NCI-H1048 (cell line): ENCODE results near the gene SIRT4.
"Not testable (repeated sequence)": the region's sequence is repeated elsewhere in the genome, so short reads cannot be mapped to it uniquely, and the experiment has no call there.

Experiments used
- DNase-seq: peaks from one replicate; lab custom pipeline; 2025; lab: John Stamatoyannopoulos, UW

Gene SIRT4

GRCh38 chr12:120335447-120335846, 33.3 kb downstream of the SIRT4 start:
- DNase-seq: not testable (repeated sequence)

DNA sequence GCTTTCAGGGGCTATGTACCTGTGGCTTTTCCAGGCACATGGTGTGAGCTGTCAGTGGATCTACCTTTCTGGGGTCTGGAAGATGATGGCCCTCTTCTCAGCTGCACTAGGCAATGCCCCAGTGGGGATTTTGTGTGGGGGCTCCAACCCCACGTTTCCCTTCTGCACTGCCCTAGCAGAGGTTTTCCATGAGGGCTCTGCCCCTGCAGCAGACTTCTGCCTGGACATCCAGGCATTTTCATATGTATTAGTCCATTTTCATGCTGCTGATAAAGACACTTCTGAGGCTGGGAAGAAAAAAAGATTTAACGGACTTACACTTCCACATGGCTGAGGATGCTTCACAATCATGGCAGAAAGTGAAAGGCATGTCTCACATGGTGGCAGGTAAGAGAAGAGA, 34.3 kb downstream of the SIRT4 start:
- not testable (repeated sequence) for DNase-seq

DNA sequence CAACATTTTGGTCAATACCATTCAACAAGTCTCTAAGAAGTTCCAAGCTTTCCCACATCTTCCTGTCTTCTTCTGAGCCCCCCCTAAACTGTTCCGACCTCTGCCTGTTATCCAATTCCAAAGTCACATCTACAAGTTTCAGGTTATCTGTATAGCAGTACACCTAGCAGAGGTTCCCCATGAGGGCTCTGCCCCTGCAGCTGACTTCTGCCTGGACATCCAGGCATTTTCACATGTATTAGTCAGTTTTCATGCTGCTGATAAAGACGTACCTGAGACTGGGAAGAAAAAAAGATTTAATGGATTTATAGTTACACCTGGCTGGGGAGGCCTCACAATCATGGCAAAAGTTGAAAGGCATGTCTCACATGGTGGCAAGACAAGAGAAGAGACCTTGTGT, 35.6 kb downstream of the SIRT4 start:
- DNase-seq: no peak

- DNase-seq: no peak
Measured at GRCh38 chr12:120339256-120339655, 37.1 kb downstream of the SIRT4 start.

GRCh38 chr12:120342175-120343038, 40.3 kb downstream of the SIRT4 start:
- no peak for DNase-seq

DNA sequence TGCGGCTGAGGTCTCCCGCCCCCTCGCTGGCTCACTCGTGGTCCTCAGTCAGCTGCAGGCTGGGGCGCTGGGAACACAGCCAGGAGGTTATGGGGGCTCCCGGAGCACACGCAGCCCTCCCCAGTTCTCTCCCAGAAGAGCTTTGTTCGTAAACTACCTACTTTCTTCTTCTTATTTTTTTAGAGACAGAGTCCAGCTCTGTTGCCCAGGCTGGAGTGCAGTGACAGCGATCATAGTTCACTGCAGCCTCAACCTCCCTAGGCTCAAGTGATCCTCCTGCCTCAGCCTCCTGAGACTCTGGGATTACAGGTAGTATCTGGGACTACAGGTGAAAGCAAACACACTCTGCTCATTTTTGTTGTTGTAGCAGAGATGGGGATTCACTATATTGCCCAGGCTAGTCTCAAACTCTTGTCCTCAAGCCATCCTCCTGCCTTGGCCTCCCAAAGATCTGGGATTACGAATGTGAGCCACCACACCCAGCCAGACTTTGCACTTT, 41.0 kb downstream of the SIRT4 start:
- DNase-seq: no peak

GRCh38 chr12:120343692-120344091, 41.6 kb downstream of the SIRT4 start:
- DNase-seq: no peak

DNA sequence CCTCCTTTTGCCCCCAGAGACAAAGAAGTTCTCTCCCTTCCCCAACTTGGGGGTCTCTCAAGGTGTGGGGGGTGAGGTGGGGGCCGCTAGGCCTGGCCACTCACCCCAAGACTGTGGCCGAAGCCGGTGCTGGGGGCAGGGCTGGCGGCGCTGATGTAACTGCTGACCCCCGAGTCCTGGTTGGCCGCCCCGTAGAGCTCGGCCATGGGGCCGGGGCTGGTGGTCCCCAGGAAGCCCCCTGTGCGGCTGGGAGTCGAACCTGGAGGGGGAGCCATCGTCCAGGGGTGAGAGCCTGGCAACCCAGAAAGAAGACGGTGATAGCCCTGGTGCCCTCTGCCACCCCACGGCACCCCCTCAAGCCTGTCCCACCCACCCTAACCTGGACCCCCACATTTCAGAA, 43.9 kb downstream of the SIRT4 start:
- DNase-seq: no peak

DNA sequence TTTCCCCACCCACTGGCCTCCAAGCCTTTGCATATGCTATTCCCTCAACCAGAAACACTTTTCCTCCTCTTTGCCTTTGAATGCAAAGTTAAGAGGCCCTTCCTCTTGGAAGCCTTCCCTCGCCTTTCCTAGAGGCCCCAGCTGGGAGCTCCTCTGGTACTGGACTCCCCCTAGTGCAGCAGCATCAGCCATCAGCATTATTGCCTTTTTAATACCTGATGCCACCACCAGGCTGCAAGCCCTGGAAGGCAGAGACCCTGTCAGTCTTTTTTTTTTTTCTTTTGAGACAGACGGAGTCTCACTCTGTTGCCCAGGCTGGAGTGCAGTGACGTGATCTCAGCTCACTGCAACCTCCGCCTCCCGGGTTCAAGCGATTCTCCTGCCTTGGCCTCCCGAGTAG, 44.6 kb downstream of the SIRT4 start:
- DNase-seq: no peak

DNA sequence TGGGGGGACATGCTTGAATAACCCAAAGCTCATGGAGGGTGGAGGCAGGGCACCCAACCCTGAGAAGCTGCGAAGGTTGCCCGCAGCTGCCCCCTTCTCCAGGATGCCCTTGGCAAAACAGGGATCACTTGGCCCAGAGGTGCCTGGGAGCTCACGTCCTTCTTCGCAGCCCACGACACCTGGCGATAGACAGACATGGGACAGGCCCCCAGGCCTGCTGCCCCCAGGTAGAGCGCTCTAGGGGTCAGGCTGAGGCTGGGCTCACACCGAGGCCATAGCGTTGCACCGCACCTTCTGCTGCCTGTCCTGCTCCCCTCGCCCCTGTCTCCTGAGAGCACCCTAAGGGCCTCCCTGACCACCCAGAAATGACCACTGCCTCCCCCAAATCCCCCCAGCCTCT, 45.6 kb downstream of the SIRT4 start:
- no peak for DNase-seq

DNA sequence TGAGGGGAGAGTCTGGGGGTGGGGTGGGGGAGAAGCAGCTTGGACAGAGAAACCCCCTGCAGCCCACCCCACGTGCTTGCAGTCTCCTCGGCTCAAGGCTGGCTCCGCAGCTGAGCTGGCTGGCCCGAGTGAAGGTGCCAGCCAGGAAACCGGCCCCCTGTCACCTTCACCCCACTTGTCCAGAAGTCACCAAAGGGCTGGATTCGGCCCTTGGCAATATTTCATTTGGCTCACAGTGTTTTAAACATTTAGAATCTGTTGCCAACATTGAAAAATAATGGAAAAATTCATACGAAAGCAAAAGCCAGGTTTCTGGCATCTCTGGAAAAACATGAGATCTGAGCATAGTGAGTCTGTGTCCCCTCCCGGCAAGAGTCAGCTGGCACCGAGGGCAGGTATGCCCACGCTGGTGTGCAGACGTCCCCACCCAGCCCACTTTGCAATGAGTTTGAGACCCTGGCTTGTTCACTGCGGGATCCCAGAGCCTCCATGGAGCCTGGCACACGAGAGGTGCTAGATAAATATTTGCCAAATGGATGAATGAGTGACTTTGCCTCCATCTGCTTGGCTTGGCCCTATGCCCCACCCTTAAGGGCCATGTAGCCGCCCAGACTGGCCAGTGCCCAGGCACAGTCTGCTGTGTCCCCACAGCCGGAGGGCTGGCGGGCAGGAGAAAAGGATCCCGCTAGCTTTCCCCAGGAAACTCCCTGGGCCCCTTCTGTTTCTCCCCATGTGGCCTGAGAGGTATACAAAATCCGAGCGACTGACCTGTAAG, 48.6 kb downstream of the SIRT4 start:
- DNase-seq: no peak

DNA sequence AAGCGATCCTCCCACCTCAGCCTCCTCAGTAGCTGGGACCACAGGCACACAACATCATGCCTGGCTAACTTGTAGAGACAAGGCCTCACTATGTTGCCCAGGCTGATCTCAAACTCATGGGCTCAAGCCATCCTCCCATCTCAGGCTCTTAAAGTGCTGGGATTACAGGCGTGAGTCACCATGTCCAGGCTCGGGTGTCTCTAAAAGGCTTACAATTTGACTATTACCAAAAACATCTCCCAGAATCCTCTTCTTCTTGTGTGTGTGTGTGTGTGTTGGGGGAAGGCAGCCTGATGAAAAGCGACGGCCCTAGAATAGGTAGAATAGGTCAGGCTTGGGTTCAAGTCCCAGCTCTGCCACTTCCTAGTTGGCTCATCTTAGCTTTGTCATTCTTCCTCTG, 50.0 kb downstream of the SIRT4 start:
- no peak for DNase-seq

DNA sequence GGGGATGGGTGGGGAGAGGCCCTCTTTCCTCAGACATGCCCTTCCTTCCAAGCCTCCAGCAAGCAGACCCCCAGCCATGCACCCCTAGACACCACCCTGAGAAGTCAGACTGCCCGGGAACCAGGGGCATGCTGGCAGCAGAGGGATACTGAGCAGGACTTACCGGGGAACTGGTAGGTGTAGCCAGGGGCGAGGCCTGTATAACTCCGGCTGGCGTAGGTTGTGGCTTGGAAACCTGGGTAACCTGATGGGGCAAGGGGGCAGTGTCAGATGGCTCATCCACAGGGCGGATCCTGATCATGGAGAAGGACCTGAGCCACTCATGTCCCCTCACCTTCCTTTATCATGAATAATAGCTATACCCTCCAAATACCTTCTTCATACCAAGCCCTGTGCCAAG, 51.0 kb downstream of the SIRT4 start:
- DNase-seq: no peak

GRCh38 chr12:120353556-120354317, 51.6 kb downstream of the SIRT4 start:
- no peak for DNase-seq

- no peak for DNase-seq
Measured at GRCh38 chr12:120356567-120357030, 54.5 kb downstream of the SIRT4 start.

GRCh38 chr12:120357104-120357503, 55.0 kb downstream of the SIRT4 start:
- DNase-seq: no peak

DNA sequence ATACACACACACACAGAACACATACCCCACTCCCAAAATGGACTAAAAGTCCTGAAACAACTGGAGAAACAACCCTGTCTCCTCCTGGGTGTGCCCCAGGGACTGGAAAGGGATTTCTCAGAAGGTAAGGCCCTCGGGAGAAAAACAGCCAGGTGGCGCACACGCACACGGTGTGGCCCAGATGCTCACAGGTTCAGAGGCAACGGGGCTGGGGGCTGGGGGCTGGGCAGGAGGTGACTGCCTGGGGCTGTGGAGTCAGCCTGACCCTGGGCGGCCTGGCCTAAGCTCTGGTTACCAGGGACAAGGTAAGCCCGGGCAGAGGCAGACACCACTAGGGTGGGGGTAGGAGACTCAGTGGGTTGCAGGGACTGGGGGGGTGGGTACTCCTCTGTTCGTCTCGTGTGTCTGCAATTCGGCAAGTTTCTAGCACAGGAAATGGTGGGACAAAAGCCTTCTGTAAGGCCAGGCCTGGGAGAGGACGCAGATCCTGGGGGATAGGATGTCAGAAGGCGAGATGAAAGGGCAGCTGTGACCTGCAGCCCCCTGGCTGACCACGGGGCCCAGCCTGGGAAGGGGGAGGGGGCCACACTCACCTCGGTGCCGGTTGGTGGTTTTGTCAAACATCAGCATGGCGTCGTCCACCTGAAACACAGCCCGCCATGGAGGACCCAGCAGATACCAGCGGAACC, 56.4 kb downstream of the SIRT4 start:
- no peak for DNase-seq

- no peak for DNase-seq
Measured at GRCh38 chr12:120359128-120359527, 57.0 kb downstream of the SIRT4 start.

DNA sequence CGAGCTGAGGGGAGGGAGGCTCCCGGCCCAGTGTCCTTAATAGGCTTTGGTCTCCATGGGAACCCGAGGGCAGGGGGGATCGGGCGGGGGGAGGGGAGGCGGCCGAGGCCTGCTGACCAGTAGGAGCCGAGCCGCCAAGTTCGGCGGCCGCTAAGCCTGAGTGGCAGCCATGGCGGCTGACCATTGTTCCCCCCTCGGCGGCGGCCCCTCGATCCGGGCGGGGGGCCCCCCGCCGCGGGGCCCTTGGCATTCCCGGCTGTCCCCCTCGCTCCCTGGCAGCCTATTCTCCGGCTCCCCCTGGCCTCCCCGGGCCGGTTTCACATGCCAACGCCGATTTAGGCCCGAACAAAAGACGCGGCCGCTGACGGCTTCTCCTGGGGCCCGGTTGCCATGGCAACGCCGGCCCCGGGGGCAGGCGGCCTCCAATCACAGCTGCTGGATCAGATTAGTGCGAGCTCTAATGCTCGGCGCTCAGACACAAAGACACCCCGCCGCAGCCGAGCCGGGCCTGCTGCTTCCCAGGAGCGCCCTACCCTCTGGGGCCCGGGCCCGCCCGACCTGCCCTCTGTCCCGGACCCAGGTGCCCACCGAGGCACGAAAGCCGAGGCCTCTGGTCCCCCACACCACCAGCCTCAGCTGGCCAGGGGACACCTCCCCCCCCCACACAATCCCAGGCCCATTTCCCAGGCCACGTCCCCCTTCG, 59.5 kb downstream of the SIRT4 start:
- DNase-seq: no peak
